HepG2 (cell line): ENCODE results near the gene TJP3. TPM values are rescaled to one million over a fixed set of nuclear protein-coding genes. Genes with fewer than 3 reads are reported as not detected.

ENCODE experiments used
- CHD4 ChIP-seq: fragments of 200-600 bp; sonication (generic); IDR thresholded peaks from 2 replicates; pipeline ENCODE4 v1.7.0; 2017; ENCODE audit warnings: mild to moderate bottlenecking, low read length, borderline replicate concordance
- DZIP1 ChIP-seq: sonication (generic); formaldehyde crosslinking; IDR thresholded peaks from 2 replicates; pipeline ENCODE4 v1.5.0; 2020; ENCODE audit warnings: mild to moderate bottlenecking, missing genetic modification reagents
- FOXJ3 ChIP-seq: sonication (generic); formaldehyde crosslinking; IDR thresholded peaks from 2 replicates; pipeline ENCODE4 v1.4.0; 2020; ENCODE audit warnings: missing genetic modification reagents, mild to moderate bottlenecking, borderline replicate concordance
- IRF2 ChIP-seq: IDR thresholded peaks from 2 replicates; pipeline ENCODE4 v1.6.1; 2018; ENCODE audit warnings: missing genetic modification reagents, missing compliant biosample characterization
- MTERF4 ChIP-seq: sonication (generic); formaldehyde crosslinking; IDR thresholded peaks from 2 replicates; pipeline ENCODE4 v1.8.0; 2023; ENCODE audit warnings: mild to moderate bottlenecking, missing genetic modification reagents
- NFKB2 ChIP-seq: sonication (generic); formaldehyde crosslinking; IDR thresholded peaks from 2 replicates; pipeline ENCODE4 v1.4.0; 2020; ENCODE audit warnings: missing genetic modification reagents, borderline replicate concordance
- RFXAP ChIP-seq: sonication (generic); formaldehyde crosslinking; IDR thresholded peaks from 2 replicates; pipeline ENCODE4 v1.4.0; 2020; ENCODE audit warnings: missing genetic modification reagents, borderline replicate concordance
- SYNCRIP ChIP-seq: fragments of 200-400 bp; formaldehyde crosslinking; IDR thresholded peaks from 2 replicates; pipeline ENCODE4 v1.6.1; 2018; ENCODE audit warnings: mild to moderate bottlenecking, low read depth, low read length; ENCODE audit not compliant: insufficient read depth
- ZNF274 ChIP-seq: sonication (generic); formaldehyde crosslinking; IDR thresholded peaks from 2 replicates; pipeline ENCODE4 v1.5.1; 2020; ENCODE audit warnings: mild to moderate bottlenecking, missing genetic modification reagents
- ZNF337 ChIP-seq: sonication (generic); formaldehyde crosslinking; IDR thresholded peaks from 2 replicates; pipeline ENCODE4 v1.5.1; 2020; ENCODE audit warnings: missing genetic modification reagents, low read depth, mild to moderate bottlenecking, borderline replicate concordance
- ZNF777 ChIP-seq: sonication (generic); formaldehyde crosslinking; IDR thresholded peaks from 2 replicates; pipeline ENCODE4 v1.4.0; 2020; ENCODE audit warnings: missing genetic modification reagents
- ZNF782 ChIP-seq: sonication (generic); formaldehyde crosslinking; IDR thresholded peaks from 2 replicates; pipeline ENCODE4 v1.4.0; 2020; ENCODE audit warnings: missing genetic modification reagents, mild to moderate bottlenecking, borderline replicate concordance
- polyA plus RNA-seq, 8 experiments: library from polyadenylated mRNA; depleted of rRNA in 3 of 8; stranded (reverse) in 7 of 8; unstranded in 1 of 8; fragments of >200 nt; fragmentation: Illumina TruSeq in 4 of 8; extraction: Trizol in 4 of 8; gene quantifications; 2 replicates each; pipeline versions ENCODE4 v1.2.1 to v1.2.3, GENCODE V29; 2011 to 2016; ENCODE audit warnings: low read depth in 4 of 8, missing spikeins in 1 of 8, mixed read lengths in 1 of 8; ENCODE audit not compliant: insufficient read depth in 1 of 8
- total RNA-seq, 5 experiments: library from RNA; depleted of rRNA; stranded (reverse); fragments of >200 nt; fragmentation: Illumina TruSeq; extraction: Trizol; gene quantifications; 2 replicates each; pipeline ENCODE4 v1.2.3, GENCODE V29; 2016; ENCODE audit warnings: low read depth in 1 of 5
- TF ChIP-seq, protein P1 (sequence below): sonication (generic); formaldehyde crosslinking; IDR thresholded peaks from 2 replicates; pipeline ENCODE4 v1.4.0; 2020; ENCODE audit warnings: mild to moderate bottlenecking, missing genetic modification reagents, borderline replicate concordance
- TF ChIP-seq, protein P2 (sequence below): sonication (generic); formaldehyde crosslinking; IDR thresholded peaks from 2 replicates; pipeline ENCODE4 v1.5.1; 2020; ENCODE audit warnings: missing genetic modification reagents, mild to moderate bottlenecking, borderline replicate concordance

Gene TJP3
- total and polyA plus RNA-seq, 2 of the 13 experiments (the other 11 are each of a cell fraction or from before 2014, with no cell fraction given): 2.3 to 21.5 TPM

DNA sequence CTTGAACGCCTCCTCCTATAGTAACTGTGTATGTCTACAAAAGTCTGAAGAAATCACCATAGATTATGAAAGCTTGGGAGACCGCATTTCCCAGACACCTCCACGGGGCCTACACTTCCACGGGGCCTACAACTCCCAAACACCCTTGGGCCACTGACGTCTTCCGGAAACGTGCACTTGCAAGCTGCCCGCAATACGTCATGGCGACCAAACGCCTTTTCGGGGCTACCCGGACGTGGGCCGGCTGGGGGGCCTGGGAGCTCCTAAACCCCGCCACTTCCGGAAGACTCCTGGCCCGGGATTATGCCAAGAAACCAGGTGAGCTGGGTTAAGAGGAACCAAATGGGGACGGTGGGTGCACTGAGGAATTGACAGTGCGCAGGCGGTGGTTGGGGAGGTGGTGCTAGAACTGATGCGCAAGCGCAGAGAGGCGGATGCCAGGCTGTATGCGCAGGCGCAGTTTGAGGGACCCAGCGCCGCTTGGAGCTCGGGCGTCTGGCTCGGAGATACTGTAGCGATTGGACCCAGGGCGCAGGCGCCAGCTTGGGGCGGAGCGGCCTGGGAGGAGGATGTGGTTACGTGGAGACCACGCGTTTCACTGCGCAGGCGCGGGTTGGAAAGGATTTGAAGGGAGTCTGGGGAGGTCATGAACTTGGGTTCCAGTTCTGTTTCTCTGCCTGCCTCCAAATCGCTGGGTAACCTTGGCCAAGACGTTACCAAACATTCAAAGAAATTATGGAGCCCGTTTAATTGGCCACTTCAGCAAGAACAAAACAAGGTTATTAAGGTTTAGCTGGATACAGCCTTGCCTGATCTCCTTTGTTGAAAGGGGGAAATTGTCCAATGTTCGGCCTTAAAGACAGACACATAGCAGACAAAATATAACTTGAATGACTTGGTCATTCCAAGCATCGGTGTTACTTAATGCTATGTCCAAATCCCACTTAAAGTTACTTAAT, 54.6 kb downstream of the TJP3 start, which contains the start of gene MRPL54 (continued):
- no peak for TF ChIP-seq CHD4
- no peak for TF ChIP-seq SYNCRIP
- TF ChIP-seq, protein P1, sequence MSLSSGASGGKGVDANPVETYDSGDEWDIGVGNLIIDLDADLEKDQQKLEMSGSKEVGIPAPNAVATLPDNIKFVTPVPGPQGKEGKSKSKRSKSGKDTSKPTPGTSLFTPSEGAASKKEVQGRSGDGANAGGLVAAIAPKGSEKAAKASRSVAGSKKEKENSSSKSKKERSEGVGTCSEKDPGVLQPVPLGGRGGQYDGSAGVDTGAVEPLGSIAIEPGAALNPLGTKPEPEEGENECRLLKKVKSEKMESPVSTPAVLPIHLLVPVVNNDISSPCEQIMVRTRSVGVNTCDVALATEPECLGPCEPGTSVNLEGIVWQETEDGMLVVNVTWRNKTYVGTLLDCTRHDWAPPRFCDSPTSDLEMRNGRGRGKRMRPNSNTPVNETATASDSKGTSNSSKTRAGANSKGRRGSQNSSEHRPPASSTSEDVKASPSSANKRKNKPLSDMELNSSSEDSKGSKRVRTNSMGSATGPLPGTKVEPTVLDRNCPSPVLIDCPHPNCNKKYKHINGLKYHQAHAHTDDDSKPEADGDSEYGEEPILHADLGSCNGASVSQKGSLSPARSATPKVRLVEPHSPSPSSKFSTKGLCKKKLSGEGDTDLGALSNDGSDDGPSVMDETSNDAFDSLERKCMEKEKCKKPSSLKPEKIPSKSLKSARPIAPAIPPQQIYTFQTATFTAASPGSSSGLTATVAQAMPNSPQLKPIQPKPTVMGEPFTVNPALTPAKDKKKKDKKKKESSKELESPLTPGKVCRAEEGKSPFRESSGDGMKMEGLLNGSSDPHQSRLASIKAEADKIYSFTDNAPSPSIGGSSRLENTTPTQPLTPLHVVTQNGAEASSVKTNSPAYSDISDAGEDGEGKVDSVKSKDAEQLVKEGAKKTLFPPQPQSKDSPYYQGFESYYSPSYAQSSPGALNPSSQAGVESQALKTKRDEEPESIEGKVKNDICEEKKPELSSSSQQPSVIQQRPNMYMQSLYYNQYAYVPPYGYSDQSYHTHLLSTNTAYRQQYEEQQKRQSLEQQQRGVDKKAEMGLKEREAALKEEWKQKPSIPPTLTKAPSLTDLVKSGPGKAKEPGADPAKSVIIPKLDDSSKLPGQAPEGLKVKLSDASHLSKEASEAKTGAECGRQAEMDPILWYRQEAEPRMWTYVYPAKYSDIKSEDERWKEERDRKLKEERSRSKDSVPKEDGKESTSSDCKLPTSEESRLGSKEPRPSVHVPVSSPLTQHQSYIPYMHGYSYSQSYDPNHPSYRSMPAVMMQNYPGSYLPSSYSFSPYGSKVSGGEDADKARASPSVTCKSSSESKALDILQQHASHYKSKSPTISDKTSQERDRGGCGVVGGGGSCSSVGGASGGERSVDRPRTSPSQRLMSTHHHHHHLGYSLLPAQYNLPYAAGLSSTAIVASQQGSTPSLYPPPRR (CRISPR knock-in tag): no peak
- 0 out of 2 replicates have a peak, but pooled peaks have one; percentile 34 for TF ChIP-seq ZNF337 (CRISPR knock-in tag)
- TF ChIP-seq, protein P2, sequence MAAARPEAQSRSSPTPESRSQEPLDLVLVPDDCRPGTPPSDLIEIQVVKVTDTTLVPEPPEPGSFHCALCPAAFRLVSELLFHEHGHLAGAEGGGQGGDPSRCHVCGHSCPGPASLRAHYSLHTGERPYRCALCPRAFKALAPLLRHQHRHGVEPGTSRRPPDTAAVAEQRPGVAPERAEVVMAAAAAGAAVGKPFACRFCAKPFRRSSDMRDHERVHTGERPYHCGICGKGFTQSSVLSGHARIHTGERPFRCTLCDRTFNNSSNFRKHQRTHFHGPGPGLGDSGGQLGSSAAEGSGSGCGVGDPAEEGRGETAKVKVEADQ (CRISPR knock-in tag): no peak
- TF ChIP-seq ZNF274 (CRISPR knock-in tag): peak; percentile 86; the same call in 1 of the 2 replicates
- no peak for TF ChIP-seq FOXJ3 (CRISPR knock-in tag)
- TF ChIP-seq DZIP1: no peak
- TF ChIP-seq ZNF777 (CRISPR knock-in tag): no peak
- TF ChIP-seq MTERF4 (CRISPR knock-in tag): no peak
- no peak for TF ChIP-seq ZNF782
- TF ChIP-seq IRF2 (CRISPR knock-in tag): peak; percentile 90
- no peak for TF ChIP-seq RFXAP (CRISPR knock-in tag)
- TF ChIP-seq NFKB2 (CRISPR knock-in tag): peak; percentile 61; the same call in 1 of the 2 replicates
